Glomerular visceral epithelial cell (primary cell): ENCODE measurements around the gene RAB11FIP3.
A peak's percentile ranks its signal among the peaks of the same experiment; 100 is the strongest.

ENCODE experiments used
- DNase-seq: peaks from one replicate; pipeline ENCODE4 v3.0.0-alpha.2; 2016; ENCODE audit errors: extremely low spot score

The RAB11FIP3 gene

DNA sequence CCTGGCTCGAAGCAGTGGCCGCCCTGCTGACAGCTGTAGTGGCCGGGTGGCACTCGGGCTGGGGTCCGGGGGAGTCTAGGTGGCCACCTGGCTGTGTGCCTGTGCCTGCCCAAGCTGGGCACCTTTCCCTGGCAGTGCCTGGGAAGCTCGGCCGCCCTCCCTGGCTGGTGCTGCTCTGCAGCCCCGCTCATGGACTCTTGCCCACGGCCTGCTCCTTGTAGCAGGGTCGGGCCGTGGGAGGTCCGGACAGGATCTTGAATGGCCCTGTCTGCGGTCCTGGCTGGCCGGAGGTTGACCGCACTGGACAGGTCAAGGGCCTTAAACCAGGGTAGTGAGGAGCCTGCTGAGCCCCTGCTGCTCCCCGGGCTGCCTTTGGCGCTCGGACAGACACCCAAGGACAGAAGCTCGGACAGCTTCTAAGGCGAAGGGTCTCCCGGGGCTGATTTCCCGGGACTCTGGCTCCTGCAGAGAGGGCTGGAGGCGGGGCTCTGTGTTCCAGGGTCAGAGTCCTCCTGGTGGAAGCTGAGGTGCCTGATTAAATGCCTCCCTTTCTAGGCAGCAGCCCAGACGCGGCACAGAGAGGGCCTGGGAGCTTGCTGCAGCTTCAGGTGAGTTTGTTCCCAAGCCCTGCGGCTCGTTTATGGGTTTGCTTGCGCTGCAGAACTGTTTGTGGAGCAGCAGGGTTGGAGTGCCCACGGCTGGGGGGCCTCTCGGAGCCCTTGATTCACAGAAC is 108.1 kb downstream of the RAB11FIP3 start:
- DNase-seq, result no peak

DNA sequence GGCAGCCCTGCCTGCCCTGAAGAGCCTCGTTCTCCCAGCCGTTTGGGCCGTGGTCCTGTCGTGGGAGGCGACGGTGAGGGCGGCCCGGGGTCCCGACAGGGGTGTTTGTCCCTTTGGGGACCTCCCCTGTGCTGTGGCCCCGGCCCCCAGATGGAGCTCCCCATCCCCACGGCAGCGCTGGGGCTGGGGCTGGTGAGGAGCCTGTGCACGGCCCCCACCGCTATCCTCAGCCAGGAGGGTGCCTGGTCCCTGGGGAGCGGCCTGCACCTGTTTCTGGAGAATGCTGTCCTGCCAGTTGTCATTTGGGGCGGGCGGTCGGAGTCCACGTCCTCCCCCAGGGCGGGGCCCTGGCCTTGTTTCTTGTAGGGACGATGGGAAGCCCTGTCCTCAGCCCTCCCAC is 108.7 kb downstream of the RAB11FIP3 start:
- no peak for DNase-seq

DNA sequence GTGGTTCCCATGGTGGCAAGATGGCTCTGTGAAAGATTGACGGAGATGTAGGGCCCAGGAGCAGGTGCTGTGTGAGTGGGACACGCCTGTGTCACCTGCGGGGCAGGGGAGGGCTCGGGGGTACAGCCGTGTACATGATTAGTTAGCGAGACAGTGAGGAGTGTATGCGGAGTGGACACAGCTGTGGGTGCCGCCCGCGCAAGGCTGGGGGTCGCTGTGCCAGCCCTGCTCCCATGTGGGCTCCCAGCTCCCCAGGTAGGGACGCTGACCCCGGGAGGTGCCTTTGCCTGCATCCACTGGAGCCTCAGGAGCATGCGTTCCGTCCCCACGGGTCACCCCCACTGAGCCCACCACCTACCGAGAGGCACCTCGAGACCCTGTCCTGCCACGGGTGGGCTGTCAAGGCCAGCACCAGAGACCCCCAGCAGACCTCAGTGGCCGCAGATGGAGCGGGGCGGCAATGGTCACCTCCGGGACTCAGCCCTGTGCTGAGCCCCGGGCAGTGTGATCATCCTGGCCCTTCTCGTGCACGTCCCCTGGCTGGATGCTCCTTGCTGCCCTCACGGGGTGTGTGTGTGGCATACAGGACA is 109.5 kb downstream of the RAB11FIP3 start:
- no peak for DNase-seq

DNA sequence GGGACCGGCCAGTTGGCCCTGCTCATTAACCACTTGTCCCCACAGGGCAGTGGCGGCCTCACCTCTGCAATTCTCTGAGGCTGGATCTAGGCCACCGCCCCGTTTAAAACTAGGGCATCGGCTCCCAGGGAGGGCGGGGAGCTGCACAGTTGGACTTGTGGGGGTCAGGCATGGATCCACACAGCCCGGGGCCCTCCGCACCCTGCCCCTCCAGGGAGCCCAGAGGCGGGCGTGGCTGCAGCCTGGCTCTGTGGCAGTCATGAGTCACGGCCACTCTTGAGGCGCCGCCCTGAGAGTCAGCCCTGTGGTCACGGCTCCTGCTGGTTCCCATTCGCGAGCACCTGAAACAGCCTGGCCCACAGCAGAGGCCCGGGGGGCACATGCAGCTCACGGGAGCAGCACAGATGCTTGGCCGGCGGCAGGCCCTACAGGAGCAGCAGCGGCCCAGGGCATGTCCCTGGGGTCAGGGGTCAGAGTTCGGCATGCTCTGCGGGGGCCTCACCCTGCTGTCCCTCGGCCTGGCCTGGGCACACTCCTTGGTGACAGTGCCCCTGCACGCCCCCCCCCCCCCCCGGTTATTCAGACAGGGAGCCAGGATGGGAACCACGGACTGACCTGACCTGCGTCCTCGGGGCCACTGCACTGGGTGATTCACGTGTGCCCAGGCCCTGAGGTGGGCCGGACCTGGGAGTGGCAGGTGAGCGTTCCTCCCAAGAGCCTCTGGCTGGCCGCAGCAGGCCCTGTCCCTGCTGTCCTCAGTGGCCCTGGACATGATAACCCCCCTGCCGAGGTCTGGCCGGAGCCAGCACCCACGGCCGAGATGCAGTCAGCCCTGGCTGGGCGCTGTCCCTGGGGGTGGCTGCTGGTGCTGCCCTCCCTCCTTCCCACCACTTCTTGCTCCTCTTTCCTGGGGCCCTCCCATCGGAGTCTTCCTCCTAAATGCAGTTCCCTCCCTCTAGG is 110.3 kb downstream of the RAB11FIP3 start:
- DNase-seq, result peak; percentile 83

DNA sequence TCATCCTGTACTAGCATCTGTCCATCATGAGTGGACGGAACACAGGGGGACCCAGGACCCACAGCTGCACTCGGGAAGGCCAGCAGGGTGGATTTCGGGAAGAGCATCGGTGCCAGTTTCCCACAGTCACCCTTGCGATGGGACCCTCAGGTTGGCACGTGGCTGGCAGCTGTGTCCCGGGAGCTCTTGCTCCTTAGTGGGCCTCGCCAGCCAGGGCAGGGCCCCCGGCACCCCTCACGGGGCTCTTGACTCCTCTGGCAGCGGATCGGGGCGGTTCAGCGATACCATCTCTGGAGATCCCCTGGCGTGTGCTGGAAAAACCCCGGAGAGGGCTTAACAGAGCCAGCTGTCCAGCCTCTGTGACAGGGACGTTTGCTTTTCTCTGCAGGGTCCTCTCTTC is 111.3 kb downstream of the RAB11FIP3 start:
- DNase-seq, result no peak

DNA sequence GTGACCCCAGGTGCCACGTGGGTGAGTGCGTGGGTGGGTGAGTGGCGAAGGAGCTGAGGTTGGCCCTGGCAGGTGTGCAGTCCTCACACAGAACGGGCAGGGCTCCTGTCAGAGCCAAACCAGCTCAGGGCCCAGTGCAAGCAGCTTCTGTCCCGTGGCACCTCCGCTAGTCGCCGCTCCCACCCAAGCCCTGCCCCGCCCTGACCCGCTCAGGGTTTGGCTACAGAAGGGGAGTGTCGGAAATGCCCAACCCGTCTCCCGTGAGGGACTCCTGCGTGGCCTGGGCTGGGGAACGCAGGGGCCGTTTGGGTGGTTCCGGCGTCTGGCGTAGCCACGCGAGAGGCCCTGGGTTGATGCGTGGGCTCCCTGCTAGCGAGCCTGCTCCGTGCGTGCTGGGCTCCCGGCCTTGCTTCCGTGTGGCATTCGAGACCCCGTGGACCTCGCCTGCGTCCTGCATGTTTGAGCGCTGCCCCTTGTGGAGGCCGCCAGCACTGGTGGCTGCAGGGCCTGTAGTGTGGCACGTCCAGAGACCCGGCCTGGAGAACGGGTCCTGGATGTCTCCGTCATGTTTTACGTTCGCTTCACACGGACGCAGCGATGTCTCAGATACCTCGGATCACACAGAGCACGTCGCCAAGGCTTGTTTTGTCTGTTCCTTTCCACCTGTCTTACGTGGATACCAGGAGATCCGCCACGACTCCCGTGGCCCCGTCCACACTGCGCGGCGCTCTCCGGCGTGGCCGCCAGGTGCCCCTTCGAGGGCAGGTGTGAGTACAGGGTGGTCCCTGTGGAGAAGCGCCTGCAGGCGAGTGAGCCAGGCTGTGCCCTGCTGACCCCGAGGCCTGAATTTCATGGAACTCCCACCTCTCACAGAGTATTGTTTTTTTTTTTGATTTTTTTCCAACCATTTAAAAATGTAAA is 112.2 kb downstream of the RAB11FIP3 start:
- DNase-seq, result no peak

DNA sequence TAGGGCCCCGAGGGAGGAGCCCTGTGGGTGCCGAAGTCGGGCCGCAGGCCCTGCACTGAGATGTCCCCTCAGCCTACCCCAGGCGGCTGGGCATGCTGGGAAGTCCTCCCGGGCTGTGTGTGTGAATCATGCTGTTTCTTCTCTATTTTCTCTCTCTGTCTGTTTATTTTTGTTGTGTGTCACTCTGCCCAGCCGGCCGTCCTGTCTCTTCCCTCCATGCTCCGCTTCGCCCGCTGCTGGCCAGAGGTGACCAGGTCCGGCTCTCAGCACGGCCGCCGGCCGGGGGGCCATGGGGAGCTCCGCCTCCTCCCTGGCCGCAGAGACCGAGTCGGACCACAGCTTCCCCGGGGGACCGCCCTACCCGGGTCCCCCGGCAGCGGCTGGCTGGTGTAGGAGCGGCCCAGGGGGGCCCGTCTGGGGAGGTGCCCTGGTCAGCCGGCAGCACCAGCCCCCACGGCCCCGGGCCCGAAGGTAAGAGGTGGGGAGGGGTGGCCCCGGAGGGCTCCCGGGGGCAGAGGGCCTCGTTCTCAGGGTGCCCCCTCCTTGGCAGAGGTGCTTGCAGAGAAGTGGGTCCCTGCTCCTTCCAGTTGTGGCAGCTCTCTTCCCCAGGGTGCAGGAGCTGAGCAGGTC is 114.6 kb downstream of the RAB11FIP3 start:
- no peak for DNase-seq

DNA sequence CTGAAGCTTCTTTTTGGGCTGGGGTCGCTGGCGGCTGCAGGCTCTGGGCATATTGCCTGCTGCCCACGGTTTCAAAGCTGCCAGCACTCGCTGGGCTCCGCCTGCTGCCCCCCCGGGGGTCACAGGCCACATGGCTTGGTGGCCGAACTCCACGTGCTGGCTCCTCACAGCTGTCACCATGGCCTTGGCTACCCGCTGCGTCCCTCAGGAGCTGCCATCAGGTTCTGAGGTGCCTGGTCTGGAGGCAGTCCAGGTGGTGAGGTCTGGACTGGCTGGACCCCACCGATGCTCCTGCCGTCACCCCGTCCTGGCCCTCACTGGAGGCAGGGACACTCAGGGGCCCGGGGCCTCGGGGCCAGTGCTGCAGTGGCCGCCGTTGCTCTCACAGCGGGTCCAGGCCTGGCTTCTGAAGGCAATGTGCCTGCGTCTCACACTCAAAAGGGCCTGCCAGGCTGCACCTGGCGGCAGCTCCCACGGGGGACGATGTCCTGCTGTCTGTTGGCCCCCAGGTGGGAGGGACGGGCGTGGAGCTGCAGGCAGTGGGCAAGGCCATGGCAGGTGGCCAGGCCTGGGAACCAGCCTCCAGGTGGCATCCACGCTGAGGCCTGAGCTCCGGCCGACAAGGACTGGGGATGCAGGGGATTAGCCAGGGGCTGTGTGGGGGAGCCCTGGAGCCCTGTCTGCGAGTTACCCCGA is 115.3 kb downstream of the RAB11FIP3 start:
- no peak for DNase-seq

DNA sequence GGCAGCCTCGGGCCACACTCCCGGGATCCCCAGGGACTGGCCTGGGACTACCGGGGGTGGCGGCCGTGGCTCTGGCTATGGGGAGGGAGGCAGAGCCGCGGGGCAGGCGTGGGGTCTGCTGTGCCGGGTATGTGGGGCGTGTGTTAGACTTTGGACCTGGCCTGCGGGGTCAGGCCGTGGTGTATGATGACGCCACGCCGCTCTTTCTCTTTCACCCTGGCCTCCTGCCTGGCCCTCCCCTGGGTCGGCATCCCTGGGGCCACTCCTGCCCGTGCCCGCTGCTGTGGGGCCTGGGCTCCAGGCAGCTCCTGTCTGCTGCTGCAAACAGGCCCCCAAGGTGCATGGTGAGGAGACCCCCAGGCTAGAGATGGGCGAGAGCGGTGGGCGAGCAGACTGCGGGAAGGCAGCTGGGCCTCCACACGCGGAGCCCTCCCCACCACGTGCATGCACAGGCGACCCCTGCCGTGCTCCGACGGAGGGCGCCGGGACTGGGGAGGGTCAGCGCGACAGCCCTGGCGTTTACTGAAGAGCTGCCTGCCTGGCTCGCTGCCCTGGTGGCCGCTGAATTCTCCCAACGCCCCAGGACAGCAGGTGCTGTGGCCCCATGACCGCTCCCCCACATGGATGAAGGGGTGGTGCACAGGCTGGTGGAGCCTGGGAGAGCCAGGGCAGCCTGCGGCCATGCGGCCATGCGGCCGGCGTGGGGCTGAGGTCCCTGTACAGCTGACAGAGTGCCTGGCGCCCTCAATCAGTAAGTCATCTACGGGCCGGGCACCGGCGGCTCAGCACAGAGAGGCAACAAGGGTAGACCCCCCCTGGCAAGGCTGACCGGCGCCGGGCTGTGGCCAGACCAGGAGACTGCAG is 118.1 kb downstream of the RAB11FIP3 start:
- DNase-seq, result no peak

DNA sequence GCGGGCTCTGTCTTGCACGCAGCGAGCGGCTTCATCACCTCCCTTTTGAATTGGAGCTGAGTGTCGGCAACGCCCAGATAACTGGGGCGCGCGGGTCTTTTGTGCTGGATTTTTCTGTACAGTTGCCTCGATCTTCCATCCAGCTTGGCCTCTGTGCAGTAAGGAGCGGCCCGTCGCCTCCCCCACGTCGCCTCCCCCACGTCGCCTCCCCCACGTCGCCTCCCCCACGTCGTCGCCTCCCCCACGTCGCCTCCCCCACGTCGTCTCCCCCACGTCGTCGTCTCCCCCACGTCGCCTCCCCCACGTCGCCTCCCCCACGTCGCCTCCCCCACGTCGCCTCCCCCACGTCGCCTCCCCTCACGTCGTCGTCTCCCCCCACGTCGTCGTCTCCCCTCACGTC is 119.1 kb downstream of the RAB11FIP3 start:
- DNase-seq, result no peak

DNA sequence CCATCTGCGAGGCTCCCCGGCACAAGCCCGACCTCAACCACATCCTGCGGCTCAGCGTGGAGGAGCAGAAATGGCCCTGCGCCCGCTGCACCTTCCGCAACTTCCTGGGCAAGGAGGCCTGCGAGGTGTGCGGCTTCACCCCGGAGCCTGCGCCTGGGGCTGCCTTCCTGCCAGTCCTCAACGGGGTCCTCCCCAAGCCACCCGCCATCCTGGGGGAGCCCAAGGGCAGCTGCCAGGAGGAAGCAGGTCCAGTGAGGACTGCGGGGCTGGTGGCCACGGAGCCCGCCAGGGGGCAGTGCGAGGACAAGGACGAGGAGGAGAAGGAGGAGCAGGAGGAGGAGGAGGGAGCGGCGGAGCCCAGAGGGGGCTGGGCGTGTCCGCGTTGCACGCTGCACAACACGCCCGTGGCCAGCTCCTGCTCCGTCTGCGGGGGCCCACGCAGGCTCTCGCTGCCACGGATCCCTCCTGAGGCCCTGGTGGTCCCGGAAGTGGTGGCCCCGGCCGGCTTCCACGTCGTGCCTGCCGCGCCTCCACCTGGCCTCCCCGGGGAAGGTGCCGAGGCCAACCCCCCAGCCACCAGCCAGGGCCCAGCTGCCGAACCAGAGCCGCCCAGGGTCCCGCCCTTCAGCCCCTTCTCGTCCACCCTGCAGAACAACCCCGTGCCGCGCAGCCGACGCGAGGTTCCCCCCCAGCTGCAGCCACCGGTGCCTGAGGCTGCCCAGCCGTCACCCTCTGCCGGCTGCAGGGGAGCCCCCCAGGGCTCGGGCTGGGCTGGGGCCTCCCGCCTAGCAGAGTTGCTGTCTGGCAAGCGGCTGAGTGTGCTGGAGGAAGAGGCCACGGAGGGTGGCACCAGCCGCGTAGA is 121.7 kb downstream of the RAB11FIP3 start:
- no peak for DNase-seq

DNA sequence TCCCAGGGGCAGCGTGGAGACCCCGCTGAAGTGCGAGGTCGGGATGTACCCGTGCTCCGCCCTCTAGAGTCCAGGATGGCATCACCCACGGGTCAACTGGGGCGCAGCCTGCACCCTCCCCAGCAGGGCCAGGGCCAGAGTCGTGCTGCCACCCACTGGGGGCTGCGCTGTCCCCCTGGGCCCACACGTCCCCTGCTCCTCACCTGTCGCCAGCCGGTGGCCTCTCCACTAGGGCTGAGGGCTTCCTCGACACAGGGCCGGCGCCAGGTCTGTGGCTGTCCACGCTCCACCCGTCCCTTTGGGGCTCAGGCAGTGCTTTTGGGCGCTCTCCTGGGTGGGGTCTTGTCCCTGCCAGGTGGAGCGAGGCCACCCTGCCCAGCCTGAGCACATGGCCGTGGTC is 123.1 kb downstream of the RAB11FIP3 start:
- no peak for DNase-seq

DNA sequence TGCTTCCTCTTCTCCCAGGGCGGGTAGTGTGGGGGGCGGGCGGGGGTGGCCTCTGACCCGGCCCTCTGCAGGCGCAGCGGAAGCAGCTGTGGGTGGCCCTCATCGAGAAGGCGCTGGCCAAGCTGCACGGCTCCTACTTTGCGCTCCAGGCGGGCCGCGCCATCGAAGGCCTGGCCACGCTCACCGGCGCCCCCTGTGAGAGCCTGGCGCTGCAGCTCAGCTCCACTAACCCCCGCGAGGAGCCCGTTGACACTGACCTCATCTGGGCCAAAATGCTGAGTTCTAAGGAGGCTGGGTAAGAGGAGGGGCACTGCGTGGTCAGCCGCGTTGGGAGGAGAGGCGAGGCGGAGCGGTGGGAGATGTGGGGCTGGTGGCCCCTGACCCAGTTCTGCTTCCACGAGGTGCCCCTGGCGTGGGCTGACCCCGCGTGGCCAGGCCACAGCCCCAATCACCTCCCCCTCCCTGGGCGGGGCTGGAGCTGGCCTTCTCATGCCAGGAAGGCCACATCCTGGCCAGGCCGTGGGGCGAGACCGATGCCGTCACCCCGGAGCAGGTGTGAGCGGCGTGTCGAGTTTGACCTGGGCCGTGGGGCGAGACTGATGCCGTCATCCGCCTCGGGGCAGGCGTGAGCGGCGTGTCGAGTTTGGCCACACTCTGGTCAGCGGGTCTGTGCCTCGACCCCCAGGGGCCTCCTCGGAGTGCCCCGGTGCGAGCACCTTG is 124.3 kb downstream of the RAB11FIP3 start:
- DNase-seq, result no peak

DNA sequence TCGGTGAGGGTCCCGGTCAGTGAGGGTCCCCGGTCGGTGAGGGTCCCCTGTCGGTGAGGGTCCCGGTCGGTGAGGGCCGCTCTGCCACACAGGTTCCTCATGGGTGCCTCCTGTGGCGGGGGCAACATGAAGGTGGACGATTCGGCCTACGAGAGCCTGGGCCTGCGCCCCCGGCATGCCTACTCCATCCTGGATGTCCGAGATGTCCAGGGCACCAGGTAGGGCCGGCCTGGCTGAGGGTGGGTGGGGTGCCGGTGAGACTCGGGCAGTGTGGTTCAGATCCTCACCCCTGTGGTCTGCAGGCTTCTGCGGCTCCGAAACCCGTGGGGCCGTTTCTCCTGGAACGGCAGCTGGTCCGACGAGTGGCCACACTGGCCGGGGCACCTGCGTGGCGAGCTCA is 125.8 kb downstream of the RAB11FIP3 start:
- DNase-seq, result no peak

DNA sequence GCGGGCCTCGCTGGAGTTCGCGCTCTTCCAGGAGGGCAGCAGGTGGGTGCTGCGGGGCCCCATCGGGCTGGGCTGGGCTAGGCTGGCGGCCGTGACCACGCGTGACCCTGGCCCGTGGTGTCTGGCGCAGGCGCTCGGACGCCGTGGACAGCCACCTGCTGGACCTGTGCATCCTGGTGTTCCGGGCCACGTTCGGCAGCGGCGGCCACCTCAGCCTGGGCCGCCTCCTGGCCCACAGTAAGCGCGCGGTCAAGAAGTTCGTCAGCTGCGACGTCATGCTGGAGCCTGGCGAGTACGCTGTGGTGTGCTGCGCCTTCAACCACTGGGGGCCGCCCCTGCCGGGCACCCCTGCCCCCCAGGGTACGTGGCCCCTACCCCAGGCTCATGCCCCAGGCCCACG is 126.7 kb downstream of the RAB11FIP3 start:
- DNase-seq, result no peak

DNA sequence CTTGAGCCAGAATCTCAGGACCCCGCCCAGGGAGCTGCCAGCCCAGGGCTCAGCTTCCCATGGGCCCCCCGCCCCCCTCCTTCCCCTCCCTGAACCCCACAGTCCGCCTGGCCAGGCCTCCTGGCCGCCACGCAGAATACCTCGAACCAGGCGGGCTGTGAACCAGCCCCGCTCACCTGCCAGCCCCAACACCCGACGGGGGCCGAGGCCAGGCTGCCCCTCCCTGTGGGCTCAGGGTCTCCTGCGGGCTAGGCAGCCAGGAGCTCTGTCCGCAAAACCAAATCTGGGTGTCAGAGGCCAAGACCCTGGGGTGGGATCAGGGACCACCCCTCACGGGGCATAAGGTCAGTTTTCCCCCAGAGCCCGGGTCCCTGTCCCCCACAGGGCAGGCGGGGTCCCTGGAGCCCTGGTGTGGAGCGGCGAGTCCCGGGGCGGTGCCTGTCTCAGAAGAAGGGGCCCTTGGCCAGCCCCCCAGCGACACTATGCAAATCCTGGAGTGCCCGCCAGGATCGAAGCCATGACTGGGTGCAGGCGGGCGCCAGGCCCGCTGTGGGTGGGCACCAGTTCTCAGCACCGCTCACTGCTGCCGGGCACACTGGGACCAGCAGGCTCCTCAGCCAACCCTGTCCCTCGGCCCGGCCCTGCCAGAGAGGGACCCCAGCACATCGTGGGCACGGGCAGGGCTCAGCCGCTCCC is 128.3 kb downstream of the RAB11FIP3 start:
- DNase-seq, result no peak

DNA sequence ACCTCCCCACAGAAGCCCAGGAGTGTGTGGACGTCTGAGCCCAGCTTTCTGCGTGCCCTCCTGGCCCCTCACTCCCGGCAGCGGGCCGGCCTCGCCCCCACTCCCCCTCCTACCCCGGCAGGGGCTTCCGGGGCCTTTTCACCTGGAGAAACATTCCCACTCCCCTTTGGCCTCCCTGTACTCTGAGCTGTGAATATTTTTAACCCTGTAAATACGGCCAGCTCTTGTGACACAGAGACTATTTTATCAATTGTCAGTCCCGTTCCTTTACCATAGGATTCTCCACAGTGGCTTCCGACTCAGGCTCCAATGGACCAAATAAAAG is 128.8 kb downstream of the RAB11FIP3 start:
- no peak for DNase-seq
